Gastrocnemius medialis (tissue), 4 donors: Measurements from ENCODE around the gene SORBS1.

Source experiments
- CTCF ChIP-seq, 5 experiments: fragments of 450-650 bp in 3 of 5; fragments of 200-600 bp in 2 of 5; sonication (generic) in 2 of 5; IDR thresholded peaks in 4 of 5; conservative IDR thresholded peaks in 1 of 5; 1 replicate in 4 of 5; 2 replicates in 1 of 5; pipeline ENCODE4 v1.5.1; 2016 to 2019; ENCODE audit warnings: antibody characterized with exemption in 5 of 5, mild to moderate bottlenecking in 3 of 5, moderate library complexity in 3 of 5
- POLR2A ChIP-seq, 2 donors: fragments of 450-650 bp; IDR thresholded peaks; one replicate each; pipeline ENCODE4 v1.6.1; 2017; ENCODE audit warnings: antibody characterized with exemption in 2 of 2, mild to moderate bottlenecking in 2 of 2, moderate library complexity in 2 of 2

- no peak for TF ChIP-seq CTCF (IDR thresholded peaks at IDR 0.05 in 4 of 5, conservative IDR thresholded peaks at IDR 0.05 in 1 of 5)
- TF ChIP-seq POLR2A (IDR thresholded peaks at IDR 0.05) = no peak
These were observed 75.9 kb downstream of the SORBS1 start for GRCh38 chr10:95485056-95485844.
